Naive thymus-derived CD4-positive, alpha-beta T cell (primary cell): ENCODE measurements around the gene PXDN. TPM values are rescaled to one million over a fixed set of nuclear protein-coding genes. Genes with fewer than 3 reads are reported as not detected.
"Not testable (repeated sequence)": the region's sequence is repeated elsewhere in the genome, so short reads cannot be mapped to it uniquely, and the experiment has no call there.

Source experiments
- ATAC-seq: fragments of 150-1000 bp; cut with Tn5 transposase; 2 replicates; pipeline ENCODE4 v1.10.0; 2021; ENCODE audit warnings: mild to moderate bottlenecking, moderate library complexity
- CTCF ChIA-PET: fragments of 350-600 bp; sonication (Branson Sonifier 250); formaldehyde crosslinking; loops from one replicate; lab custom pipeline; 2021; ENCODE audit warnings: antibody characterized with exemption; lab: Charles Lee
- POLR2A ChIA-PET: fragments of 350-600 bp; sonication (Branson Sonifier 250); formaldehyde crosslinking; loops from one replicate; lab custom pipeline; 2021; ENCODE audit warnings: antibody characterized with exemption, inconsistent platforms; lab: Charles Lee
- DNase-seq, 9 donors: peaks; one replicate each; pipeline versions ENCODE4 v3.0.0 to v3.0.0-alpha.2; 2020 to 2022; ENCODE audit warnings: mixed read lengths in 1 of 9
- H3K27ac ChIP-seq: one replicate; pipeline ENCODE4 v1.7.0; 2013; ENCODE audit warnings: mild to moderate bottlenecking, low read depth, low read length, moderate library complexity
- H3K27me3 ChIP-seq, 2 donors: one replicate each; pipeline ENCODE4 v1.7.0; 2013; ENCODE audit warnings: low read length in 2 of 2, mild to moderate bottlenecking in 2 of 2, moderate library complexity in 2 of 2; ENCODE audit not compliant: control insufficient read depth in 2 of 2, insufficient read depth in 2 of 2
- H3K36me3 ChIP-seq, 3 experiments: 1 replicate in 2 of 3; 2 replicates in 1 of 3; pipeline ENCODE4 v1.7.0; 2013; ENCODE audit warnings: low read length in 3 of 3, mild to moderate bottlenecking in 3 of 3, moderate library complexity in 1 of 3; ENCODE audit not compliant: insufficient read depth in 3 of 3, control insufficient read depth in 2 of 3
- H3K4me1 ChIP-seq, 2 donors: one replicate each; pipeline ENCODE4 v1.7.0; 2013; ENCODE audit warnings: low read length in 2 of 2, mild to moderate bottlenecking in 2 of 2, moderate library complexity in 1 of 2; ENCODE audit not compliant: control insufficient read depth in 2 of 2, insufficient read depth in 2 of 2
- H3K4me3 ChIP-seq: 2 replicates; pipeline ENCODE4 v1.7.0; 2013; ENCODE audit warnings: mild to moderate bottlenecking, low read length
- H3K9me3 ChIP-seq, 3 experiments: 1 replicate in 2 of 3; 2 replicates in 1 of 3; pipeline ENCODE4 v1.7.0; 2013; ENCODE audit warnings: low read length in 3 of 3; ENCODE audit not compliant: control insufficient read depth in 2 of 3
- H3K27ac Mint-ChIP-seq, 9 donors: one replicate each; pipeline ENCODE4 v1.8.0; 2020 to 2022; ENCODE audit warnings: mixed read lengths in 9 of 9, mild to moderate bottlenecking in 8 of 9, moderate library complexity in 5 of 9, inconsistent platforms in 2 of 9
- H3K27me3 Mint-ChIP-seq, 5 donors: one replicate each; pipeline ENCODE4 v1.8.0; 2021 to 2022; ENCODE audit warnings: mixed read lengths in 5 of 5, mild to moderate bottlenecking in 1 of 5
- H3K36me3 Mint-ChIP-seq, 5 donors: one replicate each; pipeline ENCODE4 v1.8.0; 2020 to 2022; ENCODE audit warnings: mixed read lengths in 5 of 5, mild to moderate bottlenecking in 3 of 5, inconsistent platforms in 1 of 5
- H3K4me1 Mint-ChIP-seq, 7 donors: one replicate each; pipeline ENCODE4 v1.8.0; 2020 to 2022; ENCODE audit warnings: mixed read lengths in 7 of 7, mild to moderate bottlenecking in 3 of 7, inconsistent platforms in 1 of 7
- H3K4me3 Mint-ChIP-seq, 10 donors: one replicate each; pipeline ENCODE4 v1.8.0; 2020 to 2022; ENCODE audit warnings: mild to moderate bottlenecking in 10 of 10, mixed read lengths in 10 of 10, moderate library complexity in 6 of 10, inconsistent platforms in 2 of 10
- H3K9me3 Mint-ChIP-seq, 11 donors: one replicate each; pipeline ENCODE4 v1.8.0; 2020 to 2022; ENCODE audit warnings: mixed read lengths in 11 of 11, mild to moderate bottlenecking in 4 of 11, inconsistent platforms in 1 of 11, moderate library complexity in 1 of 11
- intact Hi-C, 2 donors: fragments of 100-400 bp; cut with micrococcal nuclease; formaldehyde crosslinking; loops; one replicate each; pipeline ENCODE4 v1.15.1; 2023
- polyA plus RNA-seq, 2 donors: library from polyadenylated mRNA; unstranded; fragments of 300-500 nt; fragmentation: Illumina TruSeq; gene quantifications; one replicate each; pipeline ENCODE4 v1.2.3, GENCODE V29; 2021
- total RNA-seq, 6 experiments: library from RNA in 5 of 6; stranded (reverse) in 5 of 6; gene quantifications; 1 replicate in 5 of 6; 2 replicates in 1 of 6; pipeline ENCODE4 v1.2.3 and lab custom pipeline; 2021 to 2026

Gene PXDN
- total and polyA plus RNA-seq, 7 experiments from 2014 or later, result 0.47 to 3.1 (median 1.00) TPM; not detected in 3

DNA sequence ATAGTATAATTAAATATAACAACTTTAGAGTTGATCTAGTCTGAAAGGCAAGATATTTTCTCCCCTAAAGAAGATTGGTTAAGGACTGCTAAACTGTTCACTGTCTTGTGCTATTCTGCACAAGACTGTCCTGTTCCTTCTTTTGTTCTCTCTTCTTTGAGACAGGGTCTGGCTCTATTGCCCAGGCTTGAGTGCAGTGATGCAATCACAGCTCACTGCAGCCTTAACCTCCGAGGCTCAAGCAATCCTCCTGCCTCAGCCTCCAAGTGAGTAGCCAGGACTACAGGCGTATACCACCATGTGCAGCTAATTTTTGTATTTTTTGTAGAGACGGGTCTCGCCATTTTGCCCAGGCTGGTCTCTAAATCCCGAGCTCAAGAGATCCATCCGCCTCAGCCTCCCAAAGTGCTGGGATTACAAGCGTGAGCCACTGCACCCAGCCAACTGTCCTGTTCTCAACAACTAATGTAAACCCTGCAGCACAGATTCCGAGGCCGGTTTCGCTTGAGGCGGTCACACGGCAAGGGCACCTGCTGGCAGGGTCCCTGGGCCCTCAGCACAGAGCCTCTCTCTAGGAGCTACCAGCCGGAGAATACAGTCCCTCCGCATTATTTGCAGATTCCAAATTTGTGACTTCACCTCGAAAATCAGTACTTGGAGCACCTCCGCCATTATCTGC, 16.4 kb downstream of the PXDN start:
- Mint-ChIP-seq H3K4me1 (no peaks in the 10 kb centered on the region), H3K4me3 (no peak overlapping the region), H3K9me3 (peaks cover 0 to 1% (median 0%) of the 10 kb centered on the region in 11 donors), H3K36me3 (no peaks in the 10 kb centered on the region), H3K27ac (no peak overlapping the region), H3K27me3 (peaks cover 0 to 8% (median 3%) of the 10 kb centered on the region in 5 donors)
- Histone ChIP-seq H3K9me3 (no peaks in the 10 kb centered on the region), H3K36me3 (no peaks in the 10 kb centered on the region), H3K4me1 (no peaks in the 10 kb centered on the region), H3K4me3 (no peak overlapping the region), H3K27ac (no peak overlapping the region), H3K27me3 (no peaks in the 10 kb centered on the region)
- DNase-seq (no peak), ATAC-seq (no peak)
- ChIA-PET CTCF (no interaction called here), POLR2A (no interaction called here)
- intact Hi-C loops, result no loop called here

DNA sequence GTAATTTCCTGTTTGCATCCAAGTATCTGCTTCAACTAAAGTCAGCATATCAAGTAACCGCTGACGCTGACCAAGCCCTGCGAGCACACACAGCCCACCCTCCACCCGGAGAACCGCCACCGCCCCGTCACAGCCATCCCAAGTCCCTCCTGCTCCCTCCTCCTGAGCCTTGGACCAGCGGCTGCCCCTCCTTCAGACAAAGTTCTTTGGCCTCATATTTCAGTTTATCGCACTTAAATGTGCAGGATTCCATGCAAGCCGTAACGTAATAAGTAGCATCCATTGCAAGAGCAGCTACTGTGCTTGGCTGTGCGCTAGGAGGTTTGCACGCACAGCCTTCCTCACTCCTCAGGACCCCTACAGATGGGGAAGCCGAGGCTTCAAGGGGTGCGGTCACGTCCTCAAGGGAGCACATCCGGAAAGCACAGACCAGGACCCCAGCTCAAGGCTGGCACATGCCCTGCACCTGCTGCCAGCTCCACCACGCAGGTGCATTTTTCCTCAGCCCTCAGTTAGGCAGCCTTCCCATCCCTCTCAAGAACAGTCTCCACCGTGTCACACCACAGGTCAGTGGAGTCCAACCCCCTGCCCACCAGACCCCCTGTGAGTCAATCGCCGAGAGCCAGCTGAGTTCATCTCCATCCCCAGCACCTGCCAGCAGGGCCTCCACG, 17.1 kb downstream of the PXDN start:
- H3K4me3 Mint-ChIP-seq, result no peak overlapping the region
- H3K9me3 ChIP-seq, result no peaks in the 10 kb centered on the region
- no peaks in the 10 kb centered on the region for H3K4me1 Mint-ChIP-seq
- H3K27ac ChIP-seq, result no peak overlapping the region
- ChIA-PET POLR2A (no interaction called here), CTCF (no interaction called here)
- H3K36me3 ChIP-seq, result no peaks in the 10 kb centered on the region
- DNase-seq (no peak), ATAC-seq (no peak)
- no peak overlapping the region for H3K27ac Mint-ChIP-seq
- H3K4me3 ChIP-seq, result no peak overlapping the region
- intact Hi-C loops, result no loop called here
- H3K27me3 ChIP-seq, result no peaks in the 10 kb centered on the region
- H3K4me1 ChIP-seq, result no peaks in the 10 kb centered on the region
- peaks cover 0 to 8% (median 3%) of the 10 kb centered on the region in 5 donors for H3K27me3 Mint-ChIP-seq
- no peaks in the 10 kb centered on the region for H3K36me3 Mint-ChIP-seq
- no peaks in the 10 kb centered on the region for H3K9me3 Mint-ChIP-seq

DNA sequence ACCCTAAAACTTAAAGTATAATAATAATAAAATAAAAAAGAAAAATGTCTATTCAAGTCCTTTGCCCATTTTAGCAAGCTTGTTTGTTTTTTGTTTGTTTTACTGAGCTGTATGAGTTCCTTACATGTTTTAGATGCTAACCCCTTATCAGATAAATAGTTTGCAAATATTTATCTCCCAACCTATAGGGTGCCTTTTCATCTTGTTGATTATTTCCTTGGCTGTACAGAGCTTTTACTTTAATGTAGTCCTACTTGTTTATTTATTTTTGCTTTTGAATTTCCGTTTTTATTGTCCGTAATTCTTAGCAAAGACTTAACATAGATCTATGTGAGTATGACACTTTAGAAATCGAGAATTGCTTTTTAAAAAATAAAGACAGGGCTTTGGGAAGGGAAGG, 17.8 kb downstream of the PXDN start:
- Mint-ChIP-seq H3K4me3 (no peak overlapping the region), H3K4me1 (no peaks in the 10 kb centered on the region), H3K9me3 (no peaks in the 10 kb centered on the region), H3K27me3 (peaks cover 0 to 7% (median 3%) of the 10 kb centered on the region in 5 donors), H3K36me3 (no peaks in the 10 kb centered on the region), H3K27ac (no peak overlapping the region)
- DNase-seq (no peak), ATAC-seq (no peak)
- Histone ChIP-seq H3K9me3 (no peaks in the 10 kb centered on the region), H3K4me3 (no peak overlapping the region), H3K27me3 (no peaks in the 10 kb centered on the region), H3K4me1 (no peaks in the 10 kb centered on the region), H3K27ac (no peak overlapping the region), H3K36me3 (no peaks in the 10 kb centered on the region)
- CTCF ChIA-PET, result no interaction called here
- intact Hi-C loops, result no loop called here
- POLR2A ChIA-PET, result no interaction called here

DNA sequence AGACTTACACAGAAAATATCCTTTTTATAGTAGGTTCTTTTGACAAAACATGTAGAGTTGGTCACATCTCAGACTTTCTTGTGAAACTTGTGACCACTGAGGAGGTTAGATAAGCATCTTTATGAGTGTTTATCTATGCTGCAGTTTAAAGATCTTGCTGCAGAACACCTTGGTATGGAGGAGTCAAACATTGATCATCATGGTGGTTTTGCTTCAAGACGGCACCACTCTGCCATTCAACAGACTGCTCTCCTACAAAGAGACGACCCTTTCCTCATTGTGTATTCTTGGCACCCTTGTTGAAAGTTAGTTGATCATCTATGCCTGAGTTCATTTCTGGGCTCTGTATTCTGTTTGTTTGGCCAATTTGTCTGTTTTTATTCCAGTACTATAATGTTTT, 20.0 kb downstream of the PXDN start:
- ATAC-seq, POLR2A ChIA-PET, H3K9me3 Mint-ChIP-seq, H3K27me3 ChIP-seq, H3K9me3 ChIP-seq, H3K36me3 ChIP-seq, H3K36me3 Mint-ChIP-seq, intact Hi-C loops, H3K4me1 ChIP-seq, DNase-seq, H3K27ac Mint-ChIP-seq, H3K27ac ChIP-seq, H3K4me3 Mint-ChIP-seq, H3K4me3 ChIP-seq, H3K4me1 Mint-ChIP-seq, CTCF ChIA-PET: not testable (repeated sequence)
- peaks cover 0 to 15% (median 3%) of the 10 kb centered on the region in 5 donors for H3K27me3 Mint-ChIP-seq

DNA sequence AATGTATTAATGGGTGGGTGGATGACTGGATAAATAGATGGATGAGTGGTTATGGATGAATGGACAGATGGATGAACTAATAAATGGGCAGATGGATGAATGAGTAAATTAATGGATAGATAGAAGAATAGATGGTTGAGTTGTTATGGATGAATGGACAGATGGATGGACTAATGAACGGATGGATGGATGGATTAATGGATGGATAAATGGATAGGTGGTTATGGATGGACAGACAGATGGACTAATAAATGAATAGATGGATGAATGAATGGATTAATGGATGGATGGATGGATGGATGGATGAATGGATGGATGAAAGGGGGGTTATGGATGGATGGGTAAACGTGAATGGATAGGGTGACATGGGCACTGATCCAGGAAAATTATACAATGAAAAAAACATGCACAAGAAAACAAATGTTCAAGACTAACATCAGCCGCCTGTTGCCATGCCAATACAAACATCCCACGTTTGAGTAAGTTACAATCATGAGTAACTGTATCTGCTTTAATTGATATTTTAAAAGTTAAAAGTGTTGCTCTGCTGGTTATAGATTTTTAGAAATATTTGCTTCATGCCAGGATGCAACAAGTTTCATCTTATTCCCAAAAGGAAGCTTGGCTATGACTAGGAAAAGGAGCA, 20.8 kb downstream of the PXDN start:
- Histone ChIP-seq H3K4me1 (no peaks in the 10 kb centered on the region), H3K36me3 (no peaks in the 10 kb centered on the region), H3K9me3 (no peaks in the 10 kb centered on the region), H3K27me3 (no peaks in the 10 kb centered on the region), H3K27ac (no peak overlapping the region), H3K4me3 (no peak overlapping the region)
- Mint-ChIP-seq H3K4me3 (no peak overlapping the region), H3K27me3 (peaks cover 0 to 12% (median 3%) of the 10 kb centered on the region in 5 donors), H3K4me1 (no peaks in the 10 kb centered on the region), H3K9me3 (no peaks in the 10 kb centered on the region), H3K36me3 (no peaks in the 10 kb centered on the region), H3K27ac (no peak overlapping the region)
- ChIA-PET POLR2A (no interaction called here), CTCF (no interaction called here)
- intact Hi-C loops, result no loop called here
- ATAC-seq (no peak), DNase-seq (no peak)

DNA sequence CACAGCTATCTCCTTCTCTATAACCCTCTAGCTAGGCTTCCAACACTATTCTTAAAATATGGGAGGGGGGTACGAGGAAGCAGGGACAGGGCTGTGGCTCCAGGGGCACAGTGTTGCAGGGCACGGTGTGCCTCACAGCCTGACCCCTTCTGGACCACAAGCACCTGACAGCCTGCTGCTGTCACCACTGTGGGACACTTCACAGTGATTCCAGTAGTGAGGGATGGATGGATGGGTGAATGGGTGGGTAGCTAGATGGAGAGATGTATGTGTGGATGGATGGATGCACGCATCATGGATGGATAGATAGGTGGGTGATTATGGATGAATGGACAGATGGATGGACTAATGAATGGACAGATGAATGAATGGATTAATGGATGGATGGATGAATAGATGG, 21.6 kb downstream of the PXDN start:
- DNase-seq (no peak), ATAC-seq (no peak)
- Histone ChIP-seq H3K4me1 (no peaks in the 10 kb centered on the region), H3K4me3 (no peak overlapping the region), H3K36me3 (no peaks in the 10 kb centered on the region), H3K27ac (no peak overlapping the region), H3K9me3 (no peaks in the 10 kb centered on the region), H3K27me3 (no peaks in the 10 kb centered on the region)
- intact Hi-C loops, result no loop called here
- Mint-ChIP-seq H3K4me1 (no peaks in the 10 kb centered on the region), H3K4me3 (no peak overlapping the region), H3K36me3 (no peaks in the 10 kb centered on the region), H3K9me3 (peaks cover 0 to 6% (median 0%) of the 10 kb centered on the region in 11 donors), H3K27me3 (peaks cover 0 to 8% (median 3%) of the 10 kb centered on the region in 5 donors), H3K27ac (no peak overlapping the region)
- POLR2A ChIA-PET, result no interaction called here
- CTCF ChIA-PET, result no interaction called here
